Measurements from ENCODE around the gene COL4A1. TPM values are rescaled to one million over a fixed set of nuclear protein-coding genes. Genes with fewer than 3 reads are reported as not detected.

The COL4A1 gene
- total RNA-seq, 6 donors from 2014 or later = 81.7 to 309 (median 167) TPM

GRCh38 chr13:110301606-110302553 is 5.1 kb downstream of the COL4A1 start:
- Histone ChIP-seq H3K27me3 (peaks cover 0 to 3% (median 0%) of the 10 kb centered on the region in 4 donors), H3K36me3 (peaks cover 0 to 5% (median 0%) of the 10 kb centered on the region in 4 donors), H3K4me3 (peak overlapping the region in 1 of 4 donors; percentile 14), H3K9me3 (no peaks in the 10 kb centered on the region), H3K27ac (peak overlapping the region; percentile 15 to 52 (median 30)), H3K4me1 (peaks cover 42 to 71% (median 57%) of the 10 kb centered on the region in 4 donors)
- ATAC-seq (ENCODE audit: low FRiP score in 2 of 2) (no peak), DNase-seq (no peak)
- TF ChIP-seq POLR2AphosphoS5 (IDR thresholded peaks at IDR 0.05) = no peak
- no peak for TF ChIP-seq EP300 (IDR thresholded peaks at IDR 0.05)
- TF ChIP-seq CTCF (IDR thresholded peaks at IDR 0.05) = no peak
- no peak for TF ChIP-seq POLR2A (IDR thresholded peaks at IDR 0.05)
- WGBS, 2 donors = 56 to 62% methylated on average over 20 to 21 of the region's 21 CpGs

- 57 to 65% methylated on average over 5 of the region's 5 CpGs for WGBS, 2 donors
- ATAC-seq (ENCODE audit: low FRiP score in 2 of 2) (no peak), DNase-seq (no peak)
- no peak overlapping the region for H3K4me3 ChIP-seq
- peaks cover 42 to 68% (median 58%) of the 10 kb centered on the region in 4 donors for H3K4me1 ChIP-seq
- TF ChIP-seq EP300 (IDR thresholded peaks at IDR 0.05) (no peak), CTCF (IDR thresholded peaks at IDR 0.05) (no peak), POLR2AphosphoS5 (IDR thresholded peaks at IDR 0.05) (no peak), POLR2A (IDR thresholded peaks at IDR 0.05) (no peak)
- no peaks in the 10 kb centered on the region for H3K27me3 ChIP-seq
- peak overlapping the region; percentile 13 to 40 (median 26) for H3K27ac ChIP-seq
- H3K9me3 ChIP-seq = no peaks in the 10 kb centered on the region
- H3K36me3 ChIP-seq = peaks cover 0 to 5% (median 0%) of the 10 kb centered on the region in 4 donors
Observed at GRCh38 chr13:110301083-110301482, 5.9 kb downstream of the COL4A1 start.

GRCh38 chr13:110300090-110300815 is 6.7 kb downstream of the COL4A1 start:
- DNase-seq = no peak
- H3K27ac ChIP-seq = peak overlapping the region in 1 of 4 donors; percentile 69
- 50 to 51% methylated on average over 3 of the region's 3 CpGs for WGBS, 2 donors
- no peak for TF ChIP-seq CTCF (IDR thresholded peaks at IDR 0.05)
- no peak for TF ChIP-seq POLR2AphosphoS5 (IDR thresholded peaks at IDR 0.05)
- no peak for TF ChIP-seq EP300 (IDR thresholded peaks at IDR 0.05)
- no peak for TF ChIP-seq POLR2A (IDR thresholded peaks at IDR 0.05)
- H3K4me1 ChIP-seq = peaks cover 42 to 71% (median 59%) of the 10 kb centered on the region in 4 donors
- no peak overlapping the region for H3K4me3 ChIP-seq
- no peak for ATAC-seq (ENCODE audit: low FRiP score in 2 of 2)
- H3K9me3 ChIP-seq = no peaks in the 10 kb centered on the region
- H3K27me3 ChIP-seq = no peaks in the 10 kb centered on the region
- peaks cover 0 to 5% (median 0%) of the 10 kb centered on the region in 4 donors for H3K36me3 ChIP-seq

DNA sequence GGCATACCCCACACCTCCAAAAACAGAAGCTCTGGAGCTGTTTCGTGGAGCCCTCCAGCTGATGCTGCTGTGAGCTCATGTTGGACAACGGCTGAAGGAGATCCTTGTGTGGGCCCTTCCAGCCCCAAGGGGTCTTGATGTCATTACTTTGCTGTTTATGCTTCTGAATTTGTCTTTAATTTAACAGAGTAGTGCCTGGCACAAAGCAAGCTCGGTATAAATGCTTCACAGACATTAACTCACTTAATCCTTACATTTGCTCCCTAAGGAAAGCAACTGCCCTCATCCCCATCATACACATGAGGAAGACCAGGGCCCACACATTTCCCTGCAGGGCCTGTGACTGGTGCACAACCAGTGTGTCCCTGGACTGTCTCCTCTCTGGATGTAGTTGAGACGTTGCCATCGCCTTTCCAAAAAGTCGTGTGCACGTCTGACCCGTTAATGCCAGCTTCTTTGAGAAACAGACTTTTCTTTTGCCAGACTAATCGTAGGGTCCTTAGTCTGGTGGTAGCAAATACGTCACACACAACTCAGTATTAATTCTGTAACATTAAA is 7.6 kb downstream of the COL4A1 start:
- TF ChIP-seq POLR2AphosphoS5 (IDR thresholded peaks at IDR 0.05) (no peak), CTCF (IDR thresholded peaks at IDR 0.05) (no peak), POLR2A (IDR thresholded peaks at IDR 0.05) (no peak), EP300 (IDR thresholded peaks at IDR 0.05) (no peak)
- H3K4me1 ChIP-seq = peaks cover 38 to 72% (median 60%) of the 10 kb centered on the region in 4 donors
- H3K36me3 ChIP-seq = peaks cover 0 to 5% (median 0%) of the 10 kb centered on the region in 4 donors
- peak overlapping the region; percentile 60 to 78 (median 72) for H3K27ac ChIP-seq
- WGBS, 2 donors = 63 to 71% methylated on average over 9 to 10 of the region's 10 CpGs
- H3K27me3 ChIP-seq = no peaks in the 10 kb centered on the region
- ATAC-seq (ENCODE audit: low FRiP score in 2 of 2) (no peak), DNase-seq (no peak)
- peak overlapping the region in 2 of 4 donors; percentile 29 to 32 for H3K4me3 ChIP-seq
- no peaks in the 10 kb centered on the region for H3K9me3 ChIP-seq

All from upper lobe of left lung (tissue), 6 donors.